ENCODE measurements around the gene CACNG1. TPM values are rescaled to one million over a fixed set of nuclear protein-coding genes. Genes with fewer than 3 reads are reported as not detected.

CACNG1 gene
- total and polyA plus RNA-seq, 2 of the 4 experiments (the other 2 are of a cell fraction), result not detected

DNA sequence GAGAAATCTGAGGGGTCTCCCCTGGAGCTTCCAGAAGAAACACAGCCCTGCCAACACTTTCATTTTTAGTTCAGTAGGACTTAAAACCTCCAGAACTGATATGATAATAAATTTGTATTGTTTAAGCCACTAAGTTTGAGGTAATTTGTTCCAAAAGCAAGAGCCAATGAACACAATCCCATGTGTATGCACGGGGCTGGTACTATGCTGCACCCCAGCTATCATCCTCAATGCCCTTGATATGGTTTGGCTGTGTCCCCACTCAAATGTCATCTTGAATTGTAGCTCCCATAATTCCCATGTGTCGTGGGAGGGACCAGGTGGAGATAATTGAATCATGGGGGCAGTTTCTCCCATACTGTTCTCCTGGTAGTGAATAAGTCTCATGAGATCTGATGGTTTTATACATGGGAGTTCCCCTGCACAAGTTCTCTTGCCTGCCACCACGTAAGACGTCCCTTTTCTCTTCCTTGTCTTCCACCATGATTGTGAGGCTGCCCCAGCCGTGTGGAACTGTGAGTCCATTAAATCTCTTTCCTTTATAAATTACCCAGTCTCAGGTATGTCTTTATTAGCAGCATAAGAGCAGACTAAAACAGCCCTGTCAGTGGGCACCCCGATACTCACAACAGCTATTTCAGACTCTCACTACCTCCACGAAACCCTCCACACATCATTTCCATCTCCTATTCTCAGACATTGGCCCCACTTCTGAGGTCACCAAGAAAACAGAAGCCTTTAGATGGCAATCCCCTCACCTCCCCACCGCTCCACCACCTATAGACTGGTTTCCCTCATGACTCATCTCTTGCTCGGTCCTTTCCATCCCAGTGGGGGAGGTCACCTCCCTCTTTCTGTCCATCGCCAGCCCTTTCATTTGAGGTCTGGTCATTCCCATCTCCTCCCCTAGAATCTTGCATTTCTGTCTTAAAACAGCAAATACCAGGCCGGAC is 8.9 kb upstream of the CACNG1 start:
- no peak overlapping the region for H2BK120ac ChIP-seq (ENCODE audit: low read depth, low read length)
- H3K9ac ChIP-seq (ENCODE audit: low read depth, low read length), result no peak overlapping the region
- no TSS peak for BruUV-seq (replicated peaks)
- no peak overlapping the region for H2AFZ ChIP-seq (replicated peaks; ENCODE audit: low read length, poor library complexity)
- no peak overlapping the region for H4K5ac ChIP-seq (ENCODE audit: low read depth, low read length)
- no peak overlapping the region for H2BK15ac ChIP-seq (ENCODE audit: low read depth, low read length)
- H3K9me3 ChIP-seq (ENCODE audit: control insufficient read depth, insufficient read depth, low read length), result no peaks in the 10 kb centered on the region; the same call in 1 of the 2 replicates
- 73% methylated on average over 5 of the region's 11 CpGs; no CpG with 5 or more reads in 1 of the 2 experiments for WGBS, 2 experiments (ENCODE audit: extremely low coverage in 2 of 2, insufficient read length in 1 of 2)
- no peak overlapping the region for H2BK5ac ChIP-seq (ENCODE audit: low read depth, low read length, poor library complexity, severe bottlenecking)
- ChIA-PET POLR2A (ENCODE audit: unreplicated experiment) (no interaction called here), CTCF (no interaction called here)
- H3K23ac ChIP-seq (ENCODE audit: low read depth, low read length), result no peak overlapping the region
- no peak overlapping the region for H3K14ac ChIP-seq (replicated peaks; ENCODE audit: low read depth, low read length)
- dilution Hi-C loops (cut with HindIII; ENCODE audit: low sequenced_read_pairs, unreplicated experiment) (no loop called here), in situ Hi-C loops (cut with MboI; ENCODE audit: low sequenced_read_pairs) (no loop called here), intact Hi-C loops (cut with micrococcal nuclease) (no loop called here)
- no peak overlapping the region for H3K4me3 ChIP-seq (ENCODE audit: insufficient read depth, low read depth, low read length)
- H3K4ac ChIP-seq (ENCODE audit: low read depth, low read length), result no peak overlapping the region
- H3K79me1 ChIP-seq (ENCODE audit: low read depth in 1 of 2, low read length in 2 of 2), result no peaks in the 10 kb centered on the region
- H2AK9ac ChIP-seq (replicated peaks; ENCODE audit: low read depth, low read length, poor library complexity), result no peak overlapping the region
- peaks cover 35% of the 10 kb centered on the region for H3K27me3 ChIP-seq (ENCODE audit: control insufficient read depth, insufficient read depth, low read length)
- H4K8ac ChIP-seq (ENCODE audit: low read depth in 2 of 2, low read length in 2 of 2), result no peak overlapping the region
- H3K9me1 ChIP-seq (ENCODE audit: insufficient read depth, low read length), result no peaks in the 10 kb centered on the region
- no peak overlapping the region for H3K4me2 ChIP-seq (ENCODE audit: low read depth, low read length)
- no peak overlapping the region for H2BK20ac ChIP-seq (ENCODE audit: low read depth, low read length)
- H3K18ac ChIP-seq (ENCODE audit: low read depth, low read length), result no peak overlapping the region
- H3K36me3 ChIP-seq (ENCODE audit: control insufficient read depth, insufficient read depth, low read length), result no peaks in the 10 kb centered on the region
- H3K4me1 ChIP-seq (ENCODE audit: control insufficient read depth, insufficient read depth, low read length), result no peaks in the 10 kb centered on the region
- no peak overlapping the region for H4K91ac ChIP-seq (ENCODE audit: insufficient read depth, low read depth, low read length)
- no peak overlapping the region for H2AK5ac ChIP-seq (ENCODE audit: low read depth, low read length)
- H3K27ac ChIP-seq (ENCODE audit: insufficient read depth, low read length), result no peak overlapping the region
- DNase-seq (no peak), ATAC-seq (ENCODE audit: low read depth) (no peak)
- H4K20me1 ChIP-seq (ENCODE audit: insufficient read depth, low read length), result no peaks in the 10 kb centered on the region
- H3K56ac ChIP-seq (ENCODE audit: extremely low read depth, insufficient read depth, low read length), result no peak overlapping the region
- TF ChIP-seq FOS (IDR thresholded peaks at IDR 0.05; ENCODE audit: low read depth, low read length) (no peak), RAD21 (IDR thresholded peaks at IDR 0.05; ENCODE audit: low read length) (no peak), NFE2L2 (IDR thresholded peaks at IDR 0.05; ENCODE audit: low read depth, low read length) (no peak), CEBPB (IDR thresholded peaks at IDR 0.05; ENCODE audit: low read depth, low read length) (no peak), RCOR1 (IDR thresholded peaks at IDR 0.05; ENCODE audit: insufficient replicate concordance, low read length) (no peak), SMC3 (IDR thresholded peaks at IDR 0.05; ENCODE audit: low read depth, low read length) (no peak), CHD1 (IDR thresholded peaks at IDR 0.05; ENCODE audit: low read depth, low read length) (no peak), BHLHE40 (IDR thresholded peaks at IDR 0.05; ENCODE audit: low read depth, low read length) (no peak), MAFK (IDR thresholded peaks at IDR 0.05; ENCODE audit: low read depth, low read length) (no peak), MXI1 (IDR thresholded peaks at IDR 0.05; ENCODE audit: borderline replicate concordance, low read depth, low read length) (no peak), RFX5 (IDR thresholded peaks at IDR 0.05; ENCODE audit: low read depth, low read length) (no peak)
- TF ChIP-seq, protein P1, sequence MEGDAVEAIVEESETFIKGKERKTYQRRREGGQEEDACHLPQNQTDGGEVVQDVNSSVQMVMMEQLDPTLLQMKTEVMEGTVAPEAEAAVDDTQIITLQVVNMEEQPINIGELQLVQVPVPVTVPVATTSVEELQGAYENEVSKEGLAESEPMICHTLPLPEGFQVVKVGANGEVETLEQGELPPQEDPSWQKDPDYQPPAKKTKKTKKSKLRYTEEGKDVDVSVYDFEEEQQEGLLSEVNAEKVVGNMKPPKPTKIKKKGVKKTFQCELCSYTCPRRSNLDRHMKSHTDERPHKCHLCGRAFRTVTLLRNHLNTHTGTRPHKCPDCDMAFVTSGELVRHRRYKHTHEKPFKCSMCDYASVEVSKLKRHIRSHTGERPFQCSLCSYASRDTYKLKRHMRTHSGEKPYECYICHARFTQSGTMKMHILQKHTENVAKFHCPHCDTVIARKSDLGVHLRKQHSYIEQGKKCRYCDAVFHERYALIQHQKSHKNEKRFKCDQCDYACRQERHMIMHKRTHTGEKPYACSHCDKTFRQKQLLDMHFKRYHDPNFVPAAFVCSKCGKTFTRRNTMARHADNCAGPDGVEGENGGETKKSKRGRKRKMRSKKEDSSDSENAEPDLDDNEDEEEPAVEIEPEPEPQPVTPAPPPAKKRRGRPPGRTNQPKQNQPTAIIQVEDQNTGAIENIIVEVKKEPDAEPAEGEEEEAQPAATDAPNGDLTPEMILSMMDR (conservative IDR thresholded peaks at IDR 0.05; ENCODE audit: low read depth, low read length), result no peak
- TF ChIP-seq, protein P2, sequence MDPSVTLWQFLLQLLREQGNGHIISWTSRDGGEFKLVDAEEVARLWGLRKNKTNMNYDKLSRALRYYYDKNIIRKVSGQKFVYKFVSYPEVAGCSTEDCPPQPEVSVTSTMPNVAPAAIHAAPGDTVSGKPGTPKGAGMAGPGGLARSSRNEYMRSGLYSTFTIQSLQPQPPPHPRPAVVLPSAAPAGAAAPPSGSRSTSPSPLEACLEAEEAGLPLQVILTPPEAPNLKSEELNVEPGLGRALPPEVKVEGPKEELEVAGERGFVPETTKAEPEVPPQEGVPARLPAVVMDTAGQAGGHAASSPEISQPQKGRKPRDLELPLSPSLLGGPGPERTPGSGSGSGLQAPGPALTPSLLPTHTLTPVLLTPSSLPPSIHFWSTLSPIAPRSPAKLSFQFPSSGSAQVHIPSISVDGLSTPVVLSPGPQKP (IDR thresholded peaks at IDR 0.05; ENCODE audit: borderline replicate concordance, low read depth, low read length), result no peak
- TF ChIP-seq, protein P3, sequence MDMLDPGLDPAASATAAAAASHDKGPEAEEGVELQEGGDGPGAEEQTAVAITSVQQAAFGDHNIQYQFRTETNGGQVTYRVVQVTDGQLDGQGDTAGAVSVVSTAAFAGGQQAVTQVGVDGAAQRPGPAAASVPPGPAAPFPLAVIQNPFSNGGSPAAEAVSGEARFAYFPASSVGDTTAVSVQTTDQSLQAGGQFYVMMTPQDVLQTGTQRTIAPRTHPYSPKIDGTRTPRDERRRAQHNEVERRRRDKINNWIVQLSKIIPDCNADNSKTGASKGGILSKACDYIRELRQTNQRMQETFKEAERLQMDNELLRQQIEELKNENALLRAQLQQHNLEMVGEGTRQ (IDR thresholded peaks at IDR 0.05; ENCODE audit: low read depth, low read length), result no peak

All from IMR-90 (cell line).